OCI-LY7 (cell line): Measurements from ENCODE around the gene SEMA4B. TPM values are rescaled to one million over a fixed set of nuclear protein-coding genes. Genes with fewer than 3 reads are reported as not detected.

ENCODE experiments used
- BruUV-seq: library from RNA; stranded (reverse); fragments of 400-500 nt; replicated peaks from 2 replicates; lab custom pipeline; 2021; lab: Mats Ljungman, UMichigan
- CTCF ChIA-PET: fragments of 300-600 bp; sonication (Branson Sonifier 250); formaldehyde crosslinking; loops from one replicate; lab custom pipeline; 2022; ENCODE audit warnings: antibody characterized with exemption; ENCODE audit not compliant: unreplicated experiment; lab: Charles Lee
- POLR2A ChIA-PET: fragments of 300-600 bp; sonication (Branson Sonifier 250); formaldehyde crosslinking; loops from one replicate; lab custom pipeline; 2022; ENCODE audit warnings: antibody characterized with exemption; lab: Charles Lee
- DNase-seq: peaks from one replicate; pipeline ENCODE4 v3.0.0-alpha.2; 2015; ENCODE audit warnings: low spot score
- H2AFZ ChIP-seq: fragments of 200-600 bp; sonication (generic), shearing (Covaris generic); 2 replicates; pipeline ENCODE4 v1.6.1; 2014; ENCODE audit warnings: mild to moderate bottlenecking, antibody characterized with exemption, low read length, moderate library complexity
- H3K27ac ChIP-seq: fragments of 200-600 bp; sonication (generic); 2 replicates; pipeline ENCODE4 v1.5.1; 2014; ENCODE audit warnings: mixed run types, low read depth, mild to moderate bottlenecking, moderate library complexity, low read length, inconsistent platforms; ENCODE audit not compliant: poor library complexity, severe bottlenecking
- H3K36me3 ChIP-seq: fragments of 200-600 bp; sonication (generic); 2 replicates; pipeline ENCODE4 v1.6.1; 2014; ENCODE audit warnings: mild to moderate bottlenecking, antibody characterized with exemption, low read length, moderate library complexity, mixed read lengths; ENCODE audit not compliant: insufficient read depth
- H3K4me1 ChIP-seq: fragments of 200-600 bp; sonication (generic); 2 replicates; pipeline ENCODE4 v1.5.1; 2014; ENCODE audit warnings: mild to moderate bottlenecking, low read length; ENCODE audit not compliant: insufficient read depth, poor library complexity, severe bottlenecking
- H3K4me2 ChIP-seq: fragments of 200-600 bp; sonication (generic); 2 replicates; pipeline ENCODE4 v1.6.1; 2014; ENCODE audit warnings: mild to moderate bottlenecking, low read length
- H3K4me3 ChIP-seq: fragments of 200-600 bp; sonication (generic); 2 replicates; pipeline ENCODE4 v1.5.1; 2014; ENCODE audit warnings: mild to moderate bottlenecking, low read depth, low read length; ENCODE audit not compliant: poor library complexity, severe bottlenecking
- H3K79me2 ChIP-seq: fragments of 200-600 bp; sonication (generic); 2 replicates; pipeline ENCODE4 v1.6.1; 2016; ENCODE audit warnings: low read depth, mild to moderate bottlenecking, low read length, moderate library complexity, mixed read lengths; ENCODE audit not compliant: insufficient read depth
- H3K9me2 ChIP-seq: fragments of 200-600 bp; sonication (generic); 2 replicates; pipeline ENCODE4 v1.6.1; 2016; ENCODE audit warnings: mild to moderate bottlenecking, low read length, mixed read lengths; ENCODE audit not compliant: insufficient read depth
- H3K9me3 ChIP-seq: fragments of 200-600 bp; sonication (generic); 2 replicates; pipeline ENCODE4 v1.6.1; 2014; ENCODE audit warnings: mild to moderate bottlenecking, mixed run types, low read length, mixed read lengths
- H4K20me1 ChIP-seq: fragments of 200-600 bp; sonication (generic); 2 replicates; pipeline ENCODE4 v1.6.1; 2014; ENCODE audit warnings: mild to moderate bottlenecking, antibody characterized with exemption, low read length, moderate library complexity, mixed read lengths; ENCODE audit not compliant: insufficient read depth
- EZH2phosphoT487 ChIP-seq: fragments of 200-600 bp; sonication (generic); IDR thresholded peaks from 2 replicates; pipeline ENCODE4 v1.6.1; 2018; ENCODE audit warnings: low read depth, borderline replicate concordance, mild to moderate bottlenecking, mixed run types, antibody characterized with exemption, low read length, moderate library complexity, mixed read lengths
- intact Hi-C: fragments of 100-400 bp; cut with micrococcal nuclease; formaldehyde crosslinking; loops from one replicate; pipeline ENCODE4 v1.10.0; 2022; ENCODE audit not compliant: unreplicated experiment
- total RNA-seq, 2 experiments: library from RNA; depleted of rRNA in 1 of 2; stranded (reverse); fragments of >200 nt in 1 of 2; shearing (Covaris generic) in 1 of 2; gene quantifications; 2 replicates each; pipeline ENCODE4 v1.2.3, GENCODE V29; 2014 to 2022
- TF ChIP-seq, protein P1 (sequence below): fragments of 200-600 bp; sonication (generic); conservative IDR thresholded peaks from 2 replicates; pipeline ENCODE4 v1.5.1; 2014; ENCODE audit warnings: mild to moderate bottlenecking, antibody characterized with exemption, low read length, moderate library complexity, mixed read lengths

The SEMA4B gene
- total RNA-seq, 2 experiments from 2014 or later: 21.9 to 34.9 TPM

- H3K9me2 ChIP-seq: no peaks in the 10 kb centered on the region
- no peak overlapping the region for H3K27ac ChIP-seq
- no peak overlapping the region for H2AFZ ChIP-seq
- no peak overlapping the region for H3K4me3 ChIP-seq
- BruUV-seq: no TSS peak
- no peak overlapping the region for H3K4me2 ChIP-seq
- ChIA-PET CTCF (no interaction called here), POLR2A (interaction anchor here (0.7 kb wide), 1 partner anchor 197 kb away, joined by 7 read pairs; no protein-coding TSS in a partner anchor)
- no peaks in the 10 kb centered on the region for H3K4me1 ChIP-seq
- TF ChIP-seq, protein P1, sequence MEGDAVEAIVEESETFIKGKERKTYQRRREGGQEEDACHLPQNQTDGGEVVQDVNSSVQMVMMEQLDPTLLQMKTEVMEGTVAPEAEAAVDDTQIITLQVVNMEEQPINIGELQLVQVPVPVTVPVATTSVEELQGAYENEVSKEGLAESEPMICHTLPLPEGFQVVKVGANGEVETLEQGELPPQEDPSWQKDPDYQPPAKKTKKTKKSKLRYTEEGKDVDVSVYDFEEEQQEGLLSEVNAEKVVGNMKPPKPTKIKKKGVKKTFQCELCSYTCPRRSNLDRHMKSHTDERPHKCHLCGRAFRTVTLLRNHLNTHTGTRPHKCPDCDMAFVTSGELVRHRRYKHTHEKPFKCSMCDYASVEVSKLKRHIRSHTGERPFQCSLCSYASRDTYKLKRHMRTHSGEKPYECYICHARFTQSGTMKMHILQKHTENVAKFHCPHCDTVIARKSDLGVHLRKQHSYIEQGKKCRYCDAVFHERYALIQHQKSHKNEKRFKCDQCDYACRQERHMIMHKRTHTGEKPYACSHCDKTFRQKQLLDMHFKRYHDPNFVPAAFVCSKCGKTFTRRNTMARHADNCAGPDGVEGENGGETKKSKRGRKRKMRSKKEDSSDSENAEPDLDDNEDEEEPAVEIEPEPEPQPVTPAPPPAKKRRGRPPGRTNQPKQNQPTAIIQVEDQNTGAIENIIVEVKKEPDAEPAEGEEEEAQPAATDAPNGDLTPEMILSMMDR: no peak
- TF ChIP-seq EZH2phosphoT487: no peak
- H3K79me2 ChIP-seq: no peaks in the 10 kb centered on the region
- H3K36me3 ChIP-seq: no peaks in the 10 kb centered on the region
- H4K20me1 ChIP-seq: no peaks in the 10 kb centered on the region
- H3K9me3 ChIP-seq: no peaks in the 10 kb centered on the region
- intact Hi-C loops: no loop called here
- no peak for DNase-seq
These were observed 36.0 kb upstream of the SEMA4B start for GRCh38 chr15:90165157-90165556.

- no peak overlapping the region for H2AFZ ChIP-seq
- H3K9me3 ChIP-seq: no peaks in the 10 kb centered on the region
- no peaks in the 10 kb centered on the region for H3K79me2 ChIP-seq
- H3K4me3 ChIP-seq: no peak overlapping the region
- DNase-seq: no peak
- ChIA-PET POLR2A (interaction anchor here (0.6 to 1.2 kb wide), 2 partner anchors 13 to 22 kb away, joined by 3 read pairs; no protein-coding TSS in a partner anchor), CTCF (no interaction called here)
- no peak overlapping the region for H3K4me2 ChIP-seq
- BruUV-seq: no TSS peak
- intact Hi-C loops: no loop called here
- TF ChIP-seq EZH2phosphoT487: no peak
- TF ChIP-seq, protein P1: no peak
- H3K36me3 ChIP-seq: no peaks in the 10 kb centered on the region
- H4K20me1 ChIP-seq: no peaks in the 10 kb centered on the region
- no peaks in the 10 kb centered on the region for H3K4me1 ChIP-seq
- H3K27ac ChIP-seq: no peak overlapping the region
- no peaks in the 10 kb centered on the region for H3K9me2 ChIP-seq
These were observed 35.3 kb upstream of the SEMA4B start for GRCh38 chr15:90165659-90166489.

DNA sequence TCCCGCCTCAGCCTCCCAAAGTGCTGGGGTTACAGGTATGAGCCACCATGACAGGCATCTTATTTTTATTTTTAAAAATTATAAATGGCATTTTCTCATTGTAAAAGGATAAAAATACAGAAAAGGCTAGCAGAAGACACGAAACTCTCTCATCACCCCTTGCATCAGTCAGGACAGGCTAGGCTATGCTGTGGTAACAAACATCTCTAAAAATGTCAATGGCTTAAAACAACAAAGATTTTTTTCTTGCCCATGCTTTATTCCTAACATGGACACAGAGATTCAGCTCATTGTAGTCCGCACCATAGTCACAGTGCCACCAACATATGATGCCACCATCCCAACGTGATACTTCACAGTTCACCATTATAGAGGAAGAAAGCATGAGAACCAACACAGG is 34.0 kb upstream of the SEMA4B start:
- no peak overlapping the region for H3K4me2 ChIP-seq
- no peak for DNase-seq
- intact Hi-C loops: no loop called here
- BruUV-seq: no TSS peak
- POLR2A ChIA-PET: interaction anchor here (0.6 to 1.2 kb wide), 2 partner anchors 11 to 12 kb away, joined by 3 read pairs; no protein-coding TSS in a partner anchor
- H3K4me1 ChIP-seq: no peaks in the 10 kb centered on the region
- no peak overlapping the region for H2AFZ ChIP-seq
- H3K27ac ChIP-seq: no peak overlapping the region
- TF ChIP-seq EZH2phosphoT487: no peak
- TF ChIP-seq, protein P1: no peak
- CTCF ChIA-PET: no interaction called here
- no peaks in the 10 kb centered on the region for H3K9me3 ChIP-seq
- no peak overlapping the region for H3K4me3 ChIP-seq
- H3K9me2 ChIP-seq: no peaks in the 10 kb centered on the region
- H3K36me3 ChIP-seq: no peaks in the 10 kb centered on the region
- H3K79me2 ChIP-seq: no peaks in the 10 kb centered on the region
- H4K20me1 ChIP-seq: no peaks in the 10 kb centered on the region
